AML-193 (cell line): Measurements from ENCODE around the gene CDK5.
"Not testable (repeated sequence)": the region's sequence is repeated elsewhere in the genome, so short reads cannot be mapped to it uniquely, and the experiment has no call there.

Experiments used
- DNase-seq, 2 experiments: peaks; one replicate each; lab custom pipeline; 2025; lab: John Stamatoyannopoulos, UW

The CDK5 gene

GRCh38 chr7:151056666-151057505 lies 811 bp downstream of the CDK5 start:
- no peak for DNase-seq

GRCh38 chr7:151056283-151056665 lies 1.4 kb downstream of the CDK5 start:
- no peak for DNase-seq

GRCh38 chr7:151053751-151054150 lies 3.9 kb downstream of the CDK5 start:
- no peak for DNase-seq

- DNase-seq: peak; percentile 22 to 27
Measured at GRCh38 chr7:151053096-151053495, 4.6 kb downstream of the CDK5 start.

GRCh38 chr7:151051108-151051507 lies 6.6 kb downstream of the CDK5 start:
- no peak for DNase-seq

- DNase-seq: no peak
Measured at GRCh38 chr7:151048911-151049463, 8.7 kb downstream of the CDK5 start.

- no peak for DNase-seq
Measured at GRCh38 chr7:151047976-151048815, 9.5 kb downstream of the CDK5 start, which contains the start of gene ASIC3. Gene ASIC3 (plus strand): TSS chr7:151048531. CDS start chr7:151048886, 355 bp downstream.

GRCh38 chr7:151046603-151047573 lies 10.8 kb downstream of the CDK5 start:
- no peak for DNase-seq

GRCh38 chr7:151045967-151046366 lies 11.7 kb downstream of the CDK5 start:
- DNase-seq: no peak

GRCh38 chr7:151045262-151045661 lies 12.4 kb downstream of the CDK5 start:
- no peak for DNase-seq

- DNase-seq: no peak
Measured at GRCh38 chr7:151043959-151044358, 13.7 kb downstream of the CDK5 start.

GRCh38 chr7:151043449-151043848 lies 14.2 kb downstream of the CDK5 start:
- not testable (repeated sequence) for DNase-seq

GRCh38 chr7:151040616-151041375 lies 16.9 kb downstream of the CDK5 start:
- no peak for DNase-seq

GRCh38 chr7:151039850-151040548 lies 17.7 kb downstream of the CDK5 start:
- DNase-seq: no peak

GRCh38 chr7:151038951-151039849 lies 18.5 kb downstream of the CDK5 start:
- peak; percentile 51 to 55 for DNase-seq

GRCh38 chr7:151035902-151036301 lies 21.8 kb downstream of the CDK5 start:
- DNase-seq: no peak

GRCh38 chr7:151035026-151035717 lies 22.5 kb downstream of the CDK5 start:
- DNase-seq: no peak

GRCh38 chr7:151034312-151035025 lies 23.2 kb downstream of the CDK5 start:
- no peak for DNase-seq
